22Rv1 (cell line): ENCODE data around the gene PFDN5.

Experiments
- H3K27ac ChIP-seq: fragments of 450-650 bp; 2 replicates; pipeline ENCODE4 v1.5.1; 2017
- CTCF ChIP-seq: fragments of 450-650 bp; IDR thresholded peaks from 2 replicates; pipeline ENCODE4 v1.5.1; 2017; ENCODE audit warnings: mild to moderate bottlenecking
- ZFX ChIP-seq: fragments of 450-650 bp; IDR thresholded peaks from 2 replicates; pipeline ENCODE4 v1.6.1; 2017; ENCODE audit warnings: antibody characterized with exemption, borderline replicate concordance

The PFDN5 gene

DNA sequence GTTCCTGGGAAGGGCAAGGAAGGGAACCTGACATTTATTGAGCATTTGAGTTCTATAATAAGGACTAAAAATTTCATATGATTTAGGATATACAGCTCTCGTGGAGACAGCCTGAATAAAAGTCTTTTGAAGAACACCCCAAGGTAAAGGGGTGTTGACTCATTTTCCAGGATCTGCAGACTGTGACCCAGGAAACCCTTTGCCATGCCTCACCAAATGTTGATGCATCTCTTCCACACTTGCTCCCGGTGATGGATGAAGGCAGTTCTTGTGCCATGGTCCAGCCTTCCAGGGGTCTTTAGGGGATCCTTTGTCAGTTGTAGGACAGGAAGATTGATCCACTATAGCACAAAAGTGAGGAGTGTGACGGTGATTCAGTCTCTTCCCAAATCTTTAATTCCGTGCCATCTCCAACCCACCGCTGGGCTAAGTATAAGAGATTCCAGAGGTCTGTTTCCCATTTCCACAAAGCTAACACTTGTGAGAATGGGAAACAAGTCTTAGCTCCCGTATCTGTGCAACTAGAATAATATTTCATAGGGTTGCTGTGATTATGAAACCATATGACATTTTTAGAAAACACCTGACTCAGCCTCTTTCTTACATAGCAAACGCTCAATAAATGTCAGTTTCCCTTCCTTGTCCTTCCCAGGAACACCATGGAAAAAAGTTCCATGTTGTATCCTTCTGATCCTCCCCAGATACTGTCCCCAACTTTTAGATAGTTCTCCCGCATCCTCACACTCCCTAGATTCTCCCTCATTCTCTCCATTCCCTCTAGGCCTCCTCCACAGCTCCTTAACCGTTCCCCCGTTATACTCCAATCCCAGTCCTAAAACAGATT lies 25.2 kb downstream of the PFDN5 start:
- H3K27ac ChIP-seq = peak overlapping the region; percentile 94
- TF ChIP-seq CTCF = no peak
- TF ChIP-seq ZFX = no peak

DNA sequence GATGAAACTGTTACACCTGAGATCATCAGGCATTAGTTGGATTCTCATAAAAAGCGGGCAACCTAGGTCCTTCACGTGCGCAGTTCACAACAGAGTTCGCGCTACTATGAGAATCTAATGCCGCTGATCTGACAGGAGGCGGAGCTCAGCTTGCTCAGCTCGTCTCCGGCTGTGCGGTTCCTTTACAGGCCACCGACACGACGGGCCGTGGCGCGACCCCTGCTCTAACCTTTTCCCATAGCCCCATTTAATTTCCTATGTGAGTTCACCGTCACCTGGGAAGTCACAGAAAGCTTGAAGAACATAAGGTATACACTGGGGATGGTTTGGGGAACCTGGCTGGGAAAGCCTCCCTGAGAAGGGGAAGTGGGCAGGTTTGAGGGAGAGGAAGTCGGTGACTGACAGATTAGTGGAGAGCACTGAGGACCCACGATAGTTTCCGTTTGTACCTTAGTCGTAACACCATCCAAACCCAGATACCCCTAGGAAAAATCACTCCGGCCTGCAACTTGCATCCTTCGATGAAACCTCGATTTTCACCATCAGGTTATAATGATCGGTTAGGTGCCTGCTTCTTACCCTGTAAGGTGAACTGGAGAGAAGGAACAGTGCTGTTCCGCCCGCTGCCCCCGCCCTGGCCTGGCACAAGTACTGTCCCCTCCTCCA lies 28.9 kb downstream of the PFDN5 start:
- peak overlapping the region; percentile 65 for H3K27ac ChIP-seq
- TF ChIP-seq ZFX = no peak
- no peak for TF ChIP-seq CTCF

GRCh38 chr12:53324779-53325510 lies 29.6 kb downstream of the PFDN5 start:
- TF ChIP-seq ZFX (no peak), CTCF (peak; percentile 91)

GRCh38 chr12:53325511-53326061 lies 30.2 kb downstream of the PFDN5 start:
- TF ChIP-seq ZFX = no peak
- no peak for TF ChIP-seq CTCF
- H3K27ac ChIP-seq = peak overlapping the region; percentile 65

More at GRCh38 chr12:53324779-53325510, 29.6 kb downstream of the PFDN5 start:
- peak overlapping the region; percentile 65 for H3K27ac ChIP-seq

- no peak for TF ChIP-seq CTCF
- no peak for TF ChIP-seq ZFX
- H3K27ac ChIP-seq = no peak overlapping the region
These were observed 31.3 kb downstream of the PFDN5 start for GRCh38 chr12:53326460-53327185.

GRCh38 chr12:53327435-53328042 lies 32.2 kb downstream of the PFDN5 start:
- TF ChIP-seq CTCF = peak; percentile 47
- no peak for TF ChIP-seq ZFX
- no peak overlapping the region; the same call in 1 of the 2 replicates for H3K27ac ChIP-seq
